SKM-1 (cell line): Measurements from ENCODE around the gene IDNK.

ENCODE experiments used
- DNase-seq: peaks from one replicate; lab custom pipeline; 2025; ENCODE audit not compliant: unreplicated experiment; lab: John Stamatoyannopoulos, UW

IDNK gene

GRCh38 chr9:83688921-83689320 lies 66.0 kb downstream of the IDNK start:
- DNase-seq = no peak

- no peak for DNase-seq
These were observed 68.5 kb downstream of the IDNK start for GRCh38 chr9:83691492-83691891.
